Activated CD8-positive, alpha-beta memory T cell treated with anti-CD3 and anti-CD28 coated beads, Interleukin-2, amount 50 U/mL, for 4 hours (primary cell): Measurements from ENCODE around the gene BAG5.
"Not testable (repeated sequence)": the region's sequence is repeated elsewhere in the genome, so short reads cannot be mapped to it uniquely, and the experiment has no call there.

Experiments used
- DNase-seq: peaks from one replicate; pipeline ENCODE4 v3.0.0-alpha.2; 2020

Gene BAG5

DNA sequence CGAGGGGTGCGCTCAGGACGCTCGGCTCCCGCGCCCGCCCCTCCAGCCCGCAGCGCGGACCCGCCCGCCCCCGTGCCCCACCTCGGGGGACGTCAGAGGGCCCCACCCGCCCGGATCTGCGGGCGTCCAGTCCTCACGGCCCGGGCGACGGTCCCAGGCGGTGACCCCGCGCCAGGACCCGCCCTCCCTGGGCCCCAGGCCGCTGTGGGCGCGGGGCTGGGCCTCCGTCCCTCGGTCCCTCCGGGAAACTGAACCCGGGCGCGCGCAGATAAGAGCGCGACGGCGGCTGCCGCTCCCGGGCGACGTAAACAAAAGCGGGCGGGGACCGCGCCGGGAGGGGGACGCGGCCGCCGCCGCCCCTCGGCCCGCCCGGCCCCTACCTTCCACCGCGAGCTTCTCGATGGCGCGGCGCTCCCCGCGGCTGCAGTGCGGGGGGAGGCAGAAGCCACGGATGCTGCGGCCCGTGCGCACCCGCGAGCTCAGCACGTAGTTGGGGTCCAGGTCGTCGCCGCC is 41.0 kb downstream of the BAG5 start:
- DNase-seq = no peak

DNA sequence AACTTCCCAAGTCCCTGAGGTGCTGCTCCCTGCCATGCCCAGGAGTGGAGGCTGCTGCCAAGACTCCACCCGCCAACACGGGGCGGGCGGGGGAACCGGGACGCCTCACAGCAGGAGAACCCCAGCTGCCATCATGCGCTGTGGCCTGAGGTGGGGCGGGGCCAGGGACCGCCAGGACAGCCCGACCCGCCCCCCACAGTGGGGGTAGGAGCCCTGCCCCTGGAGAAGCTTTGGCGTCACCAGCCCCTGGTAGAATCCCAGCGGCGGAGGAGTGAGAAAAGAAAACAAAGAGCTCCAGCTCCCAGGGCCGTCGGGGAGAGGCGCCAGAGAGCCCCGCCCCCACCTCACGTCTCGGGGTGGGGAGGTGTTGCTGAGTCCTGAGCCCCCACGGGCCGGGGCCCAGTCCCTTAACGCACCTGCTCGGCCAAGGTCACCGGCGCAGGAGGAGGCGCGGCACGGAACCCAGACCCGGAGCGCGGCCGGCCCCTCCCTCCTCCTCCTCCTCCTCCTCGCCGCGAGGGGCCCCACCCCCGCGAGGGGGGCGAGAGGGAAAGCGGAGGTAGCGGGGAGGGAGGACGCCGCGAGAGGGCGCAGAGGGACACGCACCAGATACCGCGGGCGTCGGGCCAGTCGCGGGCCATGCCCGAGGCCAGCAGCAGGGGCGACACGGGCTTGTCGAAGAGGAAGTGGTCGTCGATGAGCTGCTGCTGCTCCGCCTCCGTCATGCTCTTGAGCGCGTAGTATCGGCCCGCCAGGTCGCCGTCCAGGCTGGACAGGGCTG is 41.6 kb downstream of the BAG5 start:
- peak; percentile 69 for DNase-seq

DNA sequence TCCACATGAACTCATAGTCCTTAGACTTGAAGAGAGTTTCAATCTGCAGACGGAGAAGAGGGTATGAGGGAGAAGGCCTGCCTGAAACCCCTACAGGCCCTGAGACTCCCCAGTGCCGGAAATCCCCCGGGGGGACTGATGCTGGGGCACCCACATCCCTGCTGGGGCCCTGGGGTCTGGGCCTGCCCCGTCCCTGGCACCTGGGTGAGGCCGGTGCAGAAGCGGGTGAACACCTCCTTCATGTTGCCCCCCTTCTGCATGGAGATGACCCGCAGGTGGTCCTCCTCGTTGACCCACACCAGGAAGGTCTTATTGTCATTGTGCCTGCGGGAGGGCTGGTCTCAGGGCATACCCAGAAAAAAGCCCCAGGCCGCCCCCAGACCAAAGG is 42.2 kb downstream of the BAG5 start:
- no peak for DNase-seq

DNA sequence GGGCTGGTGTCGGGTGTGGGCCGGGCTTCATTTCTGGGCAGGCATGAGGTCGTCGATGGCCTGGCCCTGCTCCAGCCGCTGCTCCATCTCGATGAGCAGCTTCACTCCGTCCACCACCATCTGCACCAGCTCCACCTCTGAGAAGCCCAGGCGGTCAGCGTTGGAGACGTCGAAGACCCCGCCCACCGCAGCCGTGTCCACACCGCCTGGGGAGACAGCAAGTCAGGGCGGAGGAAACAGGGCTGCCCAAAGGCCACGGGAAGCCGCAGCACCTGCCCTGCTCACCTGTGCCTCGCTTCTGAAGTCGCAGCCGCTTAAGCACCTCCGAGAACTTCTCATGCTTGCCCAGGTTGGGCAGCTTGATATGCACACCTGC is 42.6 kb downstream of the BAG5 start:
- DNase-seq = no peak

DNA sequence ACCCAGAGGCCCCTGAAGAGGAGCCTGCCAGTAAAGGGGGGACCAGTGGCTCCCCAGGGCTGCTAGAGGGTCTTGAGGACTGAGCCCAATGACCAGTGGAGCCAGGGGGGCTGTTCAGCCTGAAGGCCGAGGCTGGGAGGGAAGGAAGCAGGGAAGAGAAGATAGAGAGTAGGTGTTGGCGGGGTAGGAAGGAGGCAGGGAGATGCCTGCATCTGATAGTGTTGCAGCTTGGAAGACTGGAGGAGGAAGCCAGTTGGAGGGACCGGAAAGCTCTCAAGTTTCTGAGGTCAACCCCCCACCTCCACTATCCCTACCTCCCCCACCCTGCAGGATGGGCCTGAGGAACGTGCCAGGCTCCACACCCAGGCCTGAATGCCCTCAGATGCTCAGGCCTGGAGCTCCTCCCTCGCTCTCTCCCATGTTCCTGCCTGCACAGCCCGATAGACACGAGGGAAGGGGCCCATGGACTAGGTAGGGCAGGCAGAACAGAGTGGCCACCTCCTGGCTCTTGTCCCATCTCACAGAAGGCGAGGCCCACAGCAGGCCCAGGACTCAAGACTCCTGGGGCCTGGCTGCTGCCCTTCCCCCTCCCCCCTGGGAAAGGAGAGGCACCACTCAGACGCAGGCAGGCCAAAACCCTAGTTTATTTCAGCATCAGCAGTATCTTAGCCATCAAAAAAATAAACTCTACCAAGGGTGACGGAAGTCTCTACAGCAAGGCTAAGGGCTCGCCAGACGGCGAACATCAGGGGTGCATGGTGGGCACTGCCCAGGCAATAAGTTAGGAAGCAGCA is 43.2 kb downstream of the BAG5 start:
- no peak for DNase-seq

DNA sequence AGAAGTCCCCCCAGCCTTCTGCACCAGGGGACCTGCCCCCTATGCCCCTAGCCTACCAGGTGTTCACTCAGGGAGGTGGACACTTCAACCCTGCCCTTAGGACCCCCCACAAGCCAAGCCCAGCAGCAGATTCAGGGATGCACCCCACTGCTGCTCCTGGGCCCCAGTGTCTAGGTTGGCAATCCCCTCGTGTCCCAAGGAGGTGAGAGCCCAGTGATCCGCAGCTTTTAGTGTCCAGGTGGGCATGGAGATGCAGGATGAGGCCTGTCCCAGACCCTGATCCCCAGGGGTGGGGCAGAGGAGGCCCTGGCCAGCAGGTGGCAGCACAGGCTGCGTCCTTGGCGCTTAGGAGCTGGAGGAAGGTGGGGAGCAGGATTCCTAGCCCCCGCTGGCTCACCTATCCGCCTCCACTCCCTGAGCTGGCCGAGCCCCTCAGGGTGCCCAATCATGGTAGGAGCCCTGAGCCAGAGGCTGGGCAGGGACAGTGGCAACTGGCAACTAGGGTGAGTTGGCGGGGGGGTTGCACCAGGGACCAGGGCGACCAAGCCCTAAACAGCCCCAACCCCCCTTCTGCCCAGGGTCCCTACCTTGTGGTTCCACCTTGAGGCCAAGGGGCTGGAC is 43.9 kb downstream of the BAG5 start:
- DNase-seq = peak; percentile 67

DNA sequence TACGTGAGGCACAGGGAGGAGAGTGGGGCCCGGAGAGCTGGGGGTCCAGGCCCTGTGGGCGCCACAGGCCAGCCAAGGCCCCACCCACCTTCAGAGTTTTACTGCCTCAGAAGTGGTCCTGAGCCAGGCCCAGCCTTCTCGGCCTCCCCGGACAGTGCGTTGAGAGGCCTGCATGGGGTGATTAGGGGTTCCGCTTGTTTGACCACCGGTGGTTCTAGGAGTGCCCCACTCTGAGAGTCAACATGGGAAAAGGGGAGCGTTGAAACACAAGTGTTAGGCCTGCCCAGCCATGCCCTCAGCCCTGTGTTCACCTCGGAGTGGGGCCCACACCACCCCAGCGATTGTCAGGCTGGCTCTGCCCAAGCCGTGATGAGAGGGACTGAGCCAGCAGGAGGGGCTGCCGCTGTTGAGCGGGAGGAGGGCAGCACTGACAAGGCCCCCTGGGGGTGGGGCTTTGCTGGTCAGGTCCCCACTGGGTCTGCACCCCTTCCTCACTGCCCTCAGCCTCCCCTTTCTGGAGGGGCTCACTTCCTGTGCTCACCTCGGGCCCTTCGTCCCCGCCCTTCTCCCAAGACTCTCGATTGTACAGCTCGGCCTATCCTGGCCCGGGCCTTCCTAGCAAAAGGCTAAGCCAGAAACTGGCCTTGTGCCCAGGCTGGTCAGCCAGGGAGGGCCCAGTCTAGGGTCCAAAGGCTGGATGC is 44.6 kb downstream of the BAG5 start:
- DNase-seq = no peak

DNA sequence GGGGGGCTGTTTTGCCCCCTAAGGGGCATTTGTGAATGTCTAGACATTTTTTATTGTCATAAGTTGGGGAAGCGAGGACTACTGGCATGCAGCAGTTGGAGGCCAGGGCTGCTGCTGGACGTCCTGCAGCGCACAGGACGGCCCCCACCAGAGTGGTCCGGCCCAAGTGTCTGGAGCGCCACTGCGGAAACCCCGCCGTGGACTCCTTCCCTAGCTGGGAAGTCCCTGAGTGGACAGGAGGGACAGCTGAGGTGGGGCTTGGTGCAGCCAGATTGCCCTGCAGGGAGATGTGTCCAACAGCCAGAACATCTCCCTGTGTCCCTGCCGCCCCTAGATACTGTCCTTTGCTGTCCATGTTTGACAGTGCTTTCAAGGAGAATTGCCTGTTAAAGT is 45.3 kb downstream of the BAG5 start:
- DNase-seq = no peak

DNA sequence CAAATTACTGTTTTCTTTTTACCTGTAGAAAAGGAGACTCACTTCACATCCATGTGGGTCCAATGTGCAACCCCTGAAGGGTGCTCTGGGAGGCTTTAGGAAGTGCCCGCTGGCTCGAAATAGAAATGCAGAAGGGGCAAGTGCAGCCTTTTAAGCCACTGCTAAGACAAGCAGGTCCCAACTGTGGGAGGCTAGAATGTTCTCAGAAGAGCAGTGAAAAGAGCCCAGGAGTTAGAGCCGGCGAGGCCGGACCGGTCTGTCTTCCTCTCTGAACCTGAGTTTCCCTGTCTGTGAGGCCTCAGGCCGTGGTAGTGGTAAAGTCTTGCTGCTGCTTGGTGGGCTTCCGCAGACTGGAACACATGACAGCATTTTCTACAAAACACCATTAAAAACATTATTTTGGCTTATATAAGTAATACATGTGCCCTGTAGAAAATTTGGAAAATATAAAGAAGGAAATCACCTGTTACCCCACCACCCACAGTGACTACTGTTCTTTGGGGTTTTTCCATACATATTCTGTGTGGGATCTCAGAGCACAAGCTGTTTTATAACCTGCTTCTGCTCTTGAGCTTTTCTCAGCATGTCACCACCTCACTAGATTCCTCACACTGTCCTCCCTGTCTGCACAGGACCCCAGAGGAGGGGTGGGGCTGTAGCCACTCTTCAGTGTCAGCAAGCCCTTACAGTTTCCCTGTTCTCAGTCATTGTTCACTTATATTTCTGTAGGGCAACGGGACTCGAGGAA is 45.9 kb downstream of the BAG5 start:
- no peak for DNase-seq

DNA sequence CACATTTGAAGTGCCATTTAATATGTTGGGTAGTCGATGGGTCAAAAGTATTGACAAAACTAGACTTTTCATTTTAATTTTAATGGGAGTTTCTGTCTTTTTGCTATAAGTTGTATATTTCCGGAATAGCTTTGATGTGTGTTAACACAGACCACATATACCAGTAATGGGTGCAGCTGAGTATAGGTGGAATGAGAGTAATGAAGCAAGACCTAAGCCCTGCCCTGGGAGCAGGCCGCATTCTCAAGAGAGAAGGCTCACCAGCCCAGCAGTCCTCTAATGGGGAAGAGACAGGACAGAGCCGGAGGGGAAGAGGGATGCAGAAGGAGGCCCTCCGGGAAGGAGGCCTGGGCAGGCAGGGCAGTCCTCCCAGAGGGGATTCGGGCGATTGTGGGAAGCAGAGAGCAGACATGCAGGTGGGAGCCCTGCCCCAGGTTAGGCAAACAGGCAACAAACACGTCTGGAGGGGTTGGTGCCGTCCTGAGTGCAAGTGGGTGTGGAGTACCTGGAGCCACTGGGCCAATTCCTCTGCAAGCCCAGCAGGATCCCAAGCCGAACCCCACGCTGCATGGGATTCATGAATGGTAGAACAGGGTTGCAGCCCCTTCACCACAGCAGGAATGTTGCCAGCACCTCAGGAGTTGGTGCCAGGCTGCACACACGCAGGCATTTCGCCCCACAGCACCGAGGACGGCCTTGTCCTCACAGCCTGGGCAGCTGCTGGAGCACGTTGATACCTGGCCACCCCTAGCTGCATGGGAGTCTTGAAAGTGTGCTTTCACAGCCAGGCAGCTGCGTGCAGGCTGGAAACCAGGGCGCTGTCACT is 47.6 kb downstream of the BAG5 start:
- no peak for DNase-seq

DNA sequence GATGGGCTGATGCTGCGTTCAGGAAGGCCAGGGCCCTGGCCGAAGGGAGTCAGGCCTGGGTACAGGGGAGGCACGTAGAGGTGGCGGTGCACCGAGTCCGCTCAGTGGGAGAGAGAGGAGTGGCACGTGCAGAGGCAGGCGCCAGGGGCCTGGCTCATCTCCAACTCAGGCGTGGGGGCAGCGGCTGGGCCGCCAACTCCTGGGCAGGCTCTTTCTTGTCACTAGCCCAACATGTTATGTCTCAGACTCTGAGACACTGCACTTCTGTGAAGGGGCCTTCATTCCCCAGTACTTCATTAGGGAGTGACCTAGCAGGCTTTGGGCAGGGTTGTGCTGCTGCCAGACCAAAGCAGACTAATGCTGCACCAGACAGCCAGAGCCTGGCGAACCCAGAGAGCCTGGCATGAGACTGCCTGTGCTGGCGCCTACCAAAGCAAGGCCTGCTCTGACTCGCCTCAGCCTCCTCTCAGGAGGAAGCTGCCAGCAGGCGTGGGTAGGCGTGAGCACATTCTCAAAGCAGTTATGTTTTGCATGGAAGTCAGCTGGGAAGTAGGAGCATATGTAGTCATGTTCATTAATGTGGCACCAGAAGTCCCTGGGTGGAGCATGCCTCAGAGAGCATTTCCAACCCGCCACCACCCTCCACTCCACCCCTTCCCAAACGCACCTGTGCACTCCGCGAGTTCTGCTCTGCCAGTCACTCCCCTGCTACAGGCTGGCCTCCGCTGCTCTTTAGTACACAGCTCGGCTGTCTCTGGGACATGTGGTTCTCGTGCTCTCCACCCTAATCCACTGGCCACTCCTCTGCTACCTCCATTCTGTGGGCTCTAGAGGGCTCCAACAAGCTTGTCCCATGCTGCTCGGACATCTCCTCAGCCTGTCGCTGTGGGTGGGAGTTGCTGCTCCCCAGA is 49.5 kb downstream of the BAG5 start:
- no peak for DNase-seq

DNA sequence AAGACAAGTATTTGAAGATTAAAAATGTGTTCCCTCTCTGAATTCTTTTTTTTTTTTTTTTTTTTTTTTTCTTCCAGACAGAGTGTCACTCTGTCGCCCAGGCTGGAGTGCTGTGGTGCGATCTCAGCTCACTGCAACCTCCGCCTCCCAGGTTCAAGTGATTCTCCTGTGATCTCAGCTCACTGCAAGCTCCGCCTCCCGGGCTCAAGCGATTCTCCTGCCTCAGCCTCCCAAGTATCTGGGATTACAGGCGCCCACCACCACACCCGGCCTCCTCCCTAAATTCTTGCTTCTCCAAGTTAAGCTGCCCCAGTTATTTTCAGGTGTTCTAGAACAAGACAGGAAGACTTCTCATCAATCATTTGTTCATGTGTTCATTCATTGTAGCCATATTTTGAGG is 50.3 kb downstream of the BAG5 start:
- DNase-seq = not testable (repeated sequence)

DNA sequence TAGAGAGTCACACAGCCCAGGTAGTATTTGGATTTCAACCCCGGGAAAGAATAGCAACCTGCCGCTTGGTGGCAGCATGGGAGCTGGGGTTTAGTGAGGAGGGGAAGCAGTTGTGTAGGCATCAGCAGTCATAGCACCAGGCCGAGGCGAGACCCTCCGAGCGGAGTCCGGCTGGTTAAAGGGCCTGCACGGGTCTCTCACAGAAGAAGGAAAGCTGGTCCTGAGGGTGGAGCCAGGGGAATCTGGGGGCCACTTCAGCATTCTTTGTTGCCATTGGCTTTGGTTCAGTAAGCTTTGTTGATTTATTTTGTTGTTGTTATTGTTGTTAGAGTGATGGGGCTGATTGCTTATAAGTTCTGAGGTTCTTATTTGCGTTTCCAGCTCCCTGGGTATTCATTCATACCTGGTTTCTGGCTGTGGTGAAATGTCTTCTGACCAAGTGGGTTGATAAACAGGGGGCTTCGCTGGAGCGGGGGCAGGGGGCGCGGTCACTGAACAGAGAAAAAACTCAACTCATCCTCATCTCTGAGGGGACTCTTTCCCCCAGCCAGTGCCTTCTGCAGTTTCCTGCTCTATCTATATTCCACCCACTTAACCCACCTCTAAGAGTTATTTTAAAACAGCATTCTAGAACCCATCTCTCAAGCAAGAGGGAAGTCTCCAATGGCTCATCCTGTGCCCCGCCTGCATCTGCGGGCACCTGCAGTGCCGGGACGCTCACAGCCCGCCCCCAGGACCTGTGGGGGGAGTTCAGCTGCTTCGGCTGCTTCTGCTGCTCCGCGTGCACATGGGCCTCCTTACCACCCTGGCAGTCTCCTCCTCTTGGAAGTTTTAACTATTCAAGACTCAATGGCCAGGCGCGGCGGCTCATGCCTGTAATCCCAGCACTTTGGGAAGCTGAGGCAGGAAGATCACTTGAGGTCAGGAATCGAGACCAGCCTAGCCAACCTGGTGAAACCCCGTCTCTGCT is 51.4 kb downstream of the BAG5 start:
- DNase-seq = no peak

DNA sequence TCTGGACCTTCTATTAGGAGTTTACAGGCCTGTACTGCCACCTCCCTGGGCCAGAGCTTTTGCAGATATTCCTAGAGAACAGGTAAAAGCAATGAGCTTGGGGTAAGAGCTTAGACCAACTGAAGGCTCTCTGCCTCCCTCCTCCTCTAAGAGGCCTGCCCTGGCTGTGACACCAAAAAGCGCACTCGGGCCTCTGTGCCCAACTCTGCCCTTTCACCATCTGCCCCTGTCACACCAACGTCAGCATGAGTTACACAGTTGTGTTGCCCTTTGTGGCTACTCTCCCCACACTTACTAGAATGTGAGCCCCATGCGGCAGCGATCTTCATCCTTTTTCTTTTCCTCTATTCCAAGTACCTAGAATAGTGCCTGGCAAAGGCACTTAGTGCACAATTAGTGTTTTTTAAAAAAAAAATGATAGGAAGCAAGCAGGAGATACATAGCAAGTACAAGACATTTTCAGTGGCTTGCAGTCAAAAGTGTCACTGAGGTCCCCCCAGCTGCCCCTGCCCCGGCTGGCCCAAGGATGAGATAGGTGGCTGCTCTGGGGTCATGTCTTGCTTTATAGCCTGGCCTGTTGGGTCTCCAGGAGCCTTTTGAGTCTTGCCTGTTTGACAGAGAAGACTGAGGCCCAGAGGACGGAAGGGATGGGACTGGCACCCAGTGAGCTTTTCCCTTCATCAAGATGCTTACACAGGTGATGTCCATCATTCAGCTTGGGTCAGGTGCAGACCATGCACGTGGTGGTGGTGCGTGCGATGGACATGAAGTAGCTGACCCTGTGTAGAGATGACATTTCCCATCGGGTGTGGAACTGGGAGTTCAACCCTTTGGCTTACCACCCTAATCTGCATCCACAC is 52.4 kb downstream of the BAG5 start:
- no peak for DNase-seq

DNA sequence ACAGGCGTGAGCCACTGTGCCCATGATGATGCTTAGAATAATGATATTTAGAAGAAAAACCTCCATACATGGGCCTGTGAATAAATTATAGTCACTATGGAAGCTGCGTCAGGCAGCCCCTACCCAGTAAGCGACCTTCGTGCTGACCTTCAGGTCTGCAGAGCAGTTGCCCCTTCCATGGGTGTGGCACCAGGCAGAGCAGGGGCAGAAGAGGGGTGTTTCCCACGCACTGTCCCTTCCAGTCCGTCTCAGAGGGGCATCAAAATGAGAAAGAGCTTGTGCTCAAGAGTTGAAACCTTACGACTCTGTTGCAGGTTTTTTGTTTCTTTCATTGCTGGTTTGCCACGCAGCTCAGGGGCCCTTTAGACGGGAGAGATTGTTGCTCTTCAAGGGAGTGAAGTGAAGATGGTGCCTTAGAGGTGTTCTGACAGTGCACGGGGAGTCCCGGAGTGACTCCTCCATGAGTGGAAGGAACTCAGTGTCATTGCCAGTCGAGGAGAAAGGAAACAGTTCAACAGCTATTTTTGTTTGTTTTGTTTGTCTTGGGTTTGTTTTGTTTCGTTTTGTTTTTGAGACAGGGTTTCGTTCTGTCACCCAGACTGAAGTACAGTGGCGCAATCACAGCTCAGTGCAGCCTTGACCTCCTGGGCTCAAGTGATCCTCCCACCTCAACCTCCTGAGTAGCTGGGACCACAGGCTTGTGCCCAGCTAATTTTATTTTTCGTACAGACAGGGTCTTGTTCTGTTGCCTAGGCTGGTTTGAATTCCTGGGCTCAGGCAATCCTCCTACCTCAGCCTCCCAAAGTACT is 53.7 kb downstream of the BAG5 start:
- no peak for DNase-seq

DNA sequence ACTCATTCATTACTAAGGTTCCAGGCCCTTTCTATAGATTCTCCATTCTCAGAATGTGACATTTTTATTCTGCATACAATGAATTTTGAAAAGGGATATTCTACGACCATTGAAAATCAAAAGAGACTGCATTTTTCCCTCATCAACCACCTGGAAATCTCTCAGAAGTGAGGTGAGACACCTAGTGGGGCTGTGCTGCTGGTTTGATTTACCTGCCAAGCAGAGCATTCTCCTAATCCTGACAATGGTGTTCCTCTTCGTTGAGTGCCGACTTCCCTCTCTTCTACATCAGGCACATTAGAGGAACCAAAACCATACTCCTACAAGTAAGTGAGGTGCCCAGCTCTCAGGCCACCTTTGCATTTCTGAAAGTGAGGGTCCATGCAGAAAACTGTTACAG is 54.7 kb downstream of the BAG5 start:
- DNase-seq = no peak
